Testis (tissue), 3 donors: Measurements from ENCODE around the gene DEDD. TPM values are rescaled to one million over a fixed set of nuclear protein-coding genes. Genes with fewer than 3 reads are reported as not detected.

Experiments used
- DNase-seq: peaks from one replicate; pipeline ENCODE4 v3.0.0-alpha.2; 2019
- H3K27ac ChIP-seq, 2 donors: fragments of 200-600 bp; sonication (generic); one replicate each; pipeline ENCODE4 v1.5.1; 2019
- H3K27me3 ChIP-seq: fragments of 200-600 bp; sonication (generic); one replicate; pipeline ENCODE4 v1.5.1; 2019
- H3K36me3 ChIP-seq: fragments of 200-600 bp; sonication (generic); one replicate; pipeline ENCODE4 v1.5.1; 2017; ENCODE audit warnings: low read depth; ENCODE audit errors: missing control alignments
- H3K4me1 ChIP-seq: fragments of 200-600 bp; sonication (generic); one replicate; pipeline ENCODE4 v1.5.1; 2019
- H3K4me3 ChIP-seq, 2 donors: fragments of 200-600 bp; sonication (generic); one replicate each; pipeline ENCODE4 v1.5.1; 2017 to 2019
- H3K9me3 ChIP-seq: fragments of 200-600 bp; sonication (generic); one replicate; pipeline ENCODE4 v1.5.1; 2017
- POLR2A ChIP-seq: fragments of 450-650 bp; IDR thresholded peaks from one replicate; pipeline ENCODE4 v1.6.1; 2017; ENCODE audit warnings: antibody characterized with exemption, mild to moderate bottlenecking, moderate library complexity
- WGBS, 2 donors: methylation state at CpG; one replicate each; pipeline ENCODE4 v1.1.5; 2018; 5-methylcytosine and 5-hydroxymethylcytosine counted together
- intact Hi-C: fragments of 100-400 bp; cut with DNase I; formaldehyde crosslinking; loops from one replicate; pipeline ENCODE4 v1.15.1; 2023; ENCODE audit warnings: low total_unique reads
- polyA plus RNA-seq: library from polyadenylated mRNA; stranded (reverse); fragments of 350-450 nt; fragmentation: Illumina TruSeq; extraction: RNeasy Lipid Tissue Mini Kit (QIAGEN cat#74804); gene quantifications from one replicate; pipeline ENCODE4 v1.2.3, GENCODE V29; 2014; ENCODE audit warnings: low read depth, low replicate concordance; ENCODE audit not compliant: insufficient read depth
- total RNA-seq, 2 donors: library from RNA; depleted of rRNA; stranded (reverse); fragments of >200 nt; gene quantifications; one replicate each; pipeline ENCODE4 v1.2.3, GENCODE V29; 2016
- TF ChIP-seq, protein P1 (sequence below), 3 experiments: fragments of 450-650 bp in 2 of 3; fragments of 200-600 bp in 1 of 3; sonication (generic) in 1 of 3; IDR thresholded peaks; one replicate each; pipeline ENCODE4 v1.5.1; 2016 to 2019; ENCODE audit warnings: antibody characterized with exemption in 3 of 3, mild to moderate bottlenecking in 2 of 3, moderate library complexity in 1 of 3

Gene DEDD
- total and polyA plus RNA-seq, 3 donors from 2014 or later: 53.8 to 92.7 (median 54.0) TPM

DNA sequence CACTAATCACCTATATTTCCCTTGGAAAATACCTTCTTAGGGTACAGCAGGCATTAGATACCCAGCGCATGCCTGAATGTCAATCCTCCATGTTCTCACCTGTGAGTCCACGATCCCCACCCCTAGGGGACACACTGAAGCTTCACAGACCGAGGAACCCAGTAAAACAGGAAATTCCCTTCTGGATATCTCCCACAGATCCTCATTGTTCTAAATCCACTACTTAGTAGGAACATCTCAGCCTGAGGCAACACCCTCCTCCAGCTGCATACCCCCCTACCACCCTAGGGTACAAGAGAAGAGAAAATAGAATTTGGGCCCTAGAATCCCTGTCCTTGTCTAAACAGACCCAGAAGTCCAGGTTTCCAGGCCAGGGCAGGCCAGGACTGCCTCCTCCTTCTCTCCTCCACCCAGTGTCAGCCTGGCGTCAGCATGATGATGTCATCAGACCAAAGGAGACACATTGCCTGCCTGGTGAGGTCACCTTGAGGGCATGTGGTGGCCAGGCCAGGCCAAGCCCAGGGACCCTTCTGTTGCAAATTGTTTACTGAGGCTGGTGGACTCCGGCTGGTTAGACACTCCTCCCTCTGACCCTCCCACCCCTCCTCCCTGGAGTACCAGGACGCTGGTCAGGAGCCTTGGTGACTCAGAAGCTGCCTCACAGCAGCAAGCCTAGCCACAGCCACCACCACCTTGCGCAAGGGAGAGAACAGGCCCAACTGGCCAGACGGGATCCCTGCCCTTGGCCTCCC lies 49.3 kb downstream of the DEDD start:
- no peaks in the 10 kb centered on the region for H3K9me3 ChIP-seq
- H3K27me3 ChIP-seq: no peaks in the 10 kb centered on the region
- DNase-seq: peak; percentile 23
- no peak overlapping the region for H3K27ac ChIP-seq
- H3K4me1 ChIP-seq: no peaks in the 10 kb centered on the region
- 70 to 89% methylated on average over 4 to 8 of the region's 8 CpGs for WGBS, 2 donors
- TF ChIP-seq POLR2A: no peak
- TF ChIP-seq, protein P1, sequence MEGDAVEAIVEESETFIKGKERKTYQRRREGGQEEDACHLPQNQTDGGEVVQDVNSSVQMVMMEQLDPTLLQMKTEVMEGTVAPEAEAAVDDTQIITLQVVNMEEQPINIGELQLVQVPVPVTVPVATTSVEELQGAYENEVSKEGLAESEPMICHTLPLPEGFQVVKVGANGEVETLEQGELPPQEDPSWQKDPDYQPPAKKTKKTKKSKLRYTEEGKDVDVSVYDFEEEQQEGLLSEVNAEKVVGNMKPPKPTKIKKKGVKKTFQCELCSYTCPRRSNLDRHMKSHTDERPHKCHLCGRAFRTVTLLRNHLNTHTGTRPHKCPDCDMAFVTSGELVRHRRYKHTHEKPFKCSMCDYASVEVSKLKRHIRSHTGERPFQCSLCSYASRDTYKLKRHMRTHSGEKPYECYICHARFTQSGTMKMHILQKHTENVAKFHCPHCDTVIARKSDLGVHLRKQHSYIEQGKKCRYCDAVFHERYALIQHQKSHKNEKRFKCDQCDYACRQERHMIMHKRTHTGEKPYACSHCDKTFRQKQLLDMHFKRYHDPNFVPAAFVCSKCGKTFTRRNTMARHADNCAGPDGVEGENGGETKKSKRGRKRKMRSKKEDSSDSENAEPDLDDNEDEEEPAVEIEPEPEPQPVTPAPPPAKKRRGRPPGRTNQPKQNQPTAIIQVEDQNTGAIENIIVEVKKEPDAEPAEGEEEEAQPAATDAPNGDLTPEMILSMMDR (IDR thresholded peaks at IDR 0.05): no peak
- H3K36me3 ChIP-seq: no peaks in the 10 kb centered on the region
- intact Hi-C loops: no loop called here
- no peak overlapping the region for H3K4me3 ChIP-seq

DNA sequence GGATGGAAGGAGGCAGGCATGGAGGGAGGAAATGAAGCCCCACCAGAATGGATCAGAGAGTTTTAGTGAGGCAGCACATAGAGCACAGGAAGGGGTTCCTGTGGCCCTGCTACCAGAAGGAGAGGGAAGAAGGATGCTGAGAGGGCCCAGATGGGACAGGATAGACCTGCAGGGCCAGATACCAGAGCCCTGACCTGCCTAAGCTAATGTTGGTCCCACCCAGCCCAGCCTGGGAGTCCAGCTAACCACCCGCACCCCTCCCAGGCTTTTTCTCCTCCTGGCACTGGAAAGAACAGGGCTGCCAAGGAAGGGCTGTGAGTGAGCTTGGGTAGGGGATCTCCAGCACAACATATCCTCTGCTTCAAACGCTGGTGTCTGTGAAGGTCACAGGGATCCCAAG lies 50.0 kb downstream of the DEDD start:
- Histone ChIP-seq H3K4me3 (no peak overlapping the region), H3K9me3 (no peaks in the 10 kb centered on the region), H3K27ac (no peak overlapping the region), H3K27me3 (no peaks in the 10 kb centered on the region), H3K36me3 (no peaks in the 10 kb centered on the region), H3K4me1 (no peaks in the 10 kb centered on the region)
- no peak for DNase-seq
- TF ChIP-seq, protein P1 (IDR thresholded peaks at IDR 0.05): no peak
- TF ChIP-seq POLR2A: no peak
- intact Hi-C loops: no loop called here
- 54 to 63% methylated on average over 2 of the region's 2 CpGs for WGBS, 2 donors

DNA sequence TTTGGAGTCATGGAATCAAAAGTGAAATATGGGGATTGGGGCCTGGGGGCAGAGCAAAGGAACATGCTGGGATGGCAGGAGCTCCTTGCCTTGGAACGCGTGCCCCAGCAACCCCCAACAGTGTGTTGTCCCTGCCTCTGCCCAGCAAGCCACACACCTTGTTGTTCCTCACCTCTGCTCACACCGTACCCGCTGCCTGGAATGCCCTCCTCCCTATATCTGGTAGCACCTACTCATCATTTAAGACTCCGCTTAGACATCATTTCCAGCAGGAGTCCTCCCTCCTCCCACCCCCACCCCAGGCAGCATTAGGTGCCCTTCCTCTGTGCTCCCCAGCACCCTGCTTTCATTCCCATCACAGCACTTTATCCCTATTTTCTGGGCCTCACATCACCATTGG lies 50.9 kb downstream of the DEDD start:
- DNase-seq: no peak
- 72 to 75% methylated on average over 5 of the region's 5 CpGs for WGBS, 2 donors
- no peaks in the 10 kb centered on the region for H3K4me1 ChIP-seq
- TF ChIP-seq, protein P1 (IDR thresholded peaks at IDR 0.05): no peak
- TF ChIP-seq POLR2A: no peak
- intact Hi-C loops: no loop called here
- no peaks in the 10 kb centered on the region for H3K36me3 ChIP-seq
- H3K4me3 ChIP-seq: no peak overlapping the region
- no peaks in the 10 kb centered on the region for H3K27me3 ChIP-seq
- H3K9me3 ChIP-seq: no peaks in the 10 kb centered on the region
- no peak overlapping the region for H3K27ac ChIP-seq

DNA sequence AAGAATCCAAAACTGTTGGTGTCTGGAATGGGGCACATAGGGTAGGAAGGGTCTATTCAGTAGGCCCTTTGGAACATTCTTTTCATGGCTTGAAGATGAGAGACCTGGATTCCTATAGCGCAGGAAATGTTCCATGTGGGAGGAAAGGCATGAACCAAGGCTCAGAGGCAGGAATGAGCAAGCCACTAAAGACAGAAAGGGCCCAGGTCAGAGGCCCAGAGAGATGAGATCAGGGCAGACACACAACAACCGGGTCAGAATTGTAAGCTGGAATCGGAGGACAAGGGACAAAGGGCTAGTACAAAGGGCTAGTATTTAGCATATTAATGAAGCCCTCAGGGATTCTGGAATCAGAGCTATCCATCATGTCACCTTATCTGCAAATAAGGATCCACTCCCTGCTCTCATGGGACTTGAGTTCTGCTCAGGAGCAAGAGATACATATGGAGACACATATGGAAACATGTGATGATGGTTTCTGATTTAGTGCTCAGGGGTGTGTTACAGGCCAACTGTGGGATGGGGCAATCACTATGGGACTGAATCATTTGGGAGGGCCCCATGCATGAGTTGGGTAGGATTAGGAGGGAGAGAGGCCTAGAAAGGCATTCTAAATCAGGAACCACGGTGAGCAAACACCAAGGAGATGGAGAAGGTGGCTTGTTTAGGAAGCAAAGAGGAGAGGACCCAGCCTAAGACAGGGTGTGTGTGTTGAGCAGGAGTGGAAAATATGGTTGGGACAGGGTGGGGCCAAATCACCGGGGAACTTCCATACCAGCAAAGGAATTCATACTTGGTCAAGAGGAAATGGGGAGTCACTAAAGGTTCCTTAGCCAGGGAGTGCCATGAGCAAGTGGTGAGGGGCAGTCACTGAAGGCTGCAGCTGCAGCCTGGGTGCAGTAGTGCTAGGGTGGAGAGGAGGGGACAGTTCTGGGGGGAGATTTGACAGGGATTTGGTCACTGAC lies 51.7 kb downstream of the DEDD start:
- no peak for DNase-seq
- 81% methylated on average over 5 of the region's 5 CpGs for WGBS, 2 donors
- intact Hi-C loops: no loop called here
- Histone ChIP-seq H3K27ac (no peak overlapping the region), H3K4me1 (no peaks in the 10 kb centered on the region), H3K27me3 (no peaks in the 10 kb centered on the region), H3K36me3 (no peaks in the 10 kb centered on the region), H3K9me3 (no peaks in the 10 kb centered on the region), H3K4me3 (no peak overlapping the region)
- TF ChIP-seq, protein P1 (IDR thresholded peaks at IDR 0.05): no peak
- no peak for TF ChIP-seq POLR2A
